Lower lobe of right lung (tissue), 2 donors: Measurements from ENCODE around the gene HP1BP3. TPM values are rescaled to one million over a fixed set of nuclear protein-coding genes. Genes with fewer than 3 reads are reported as not detected.

Source experiments
- ATAC-seq, 2 donors: fragments of 200-7000 bp; cut with Tn5 transposase; one replicate each; pipeline ENCODE4 v1.9.1; 2020 to 2022; ENCODE audit warnings: mild to moderate bottlenecking in 2 of 2, moderate library complexity in 2 of 2
- DNase-seq: peaks from one replicate; pipeline ENCODE4 v3.0.0-alpha.2; 2020
- H3K27ac ChIP-seq: fragments of 200-600 bp; one replicate; pipeline ENCODE4 v1.8.0; 2022
- H3K27me3 ChIP-seq: fragments of 200-600 bp; one replicate; pipeline ENCODE4 v1.8.0; 2022; ENCODE audit warnings: low read depth
- H3K36me3 ChIP-seq: fragments of 200-600 bp; one replicate; pipeline ENCODE4 v1.8.0; 2022; ENCODE audit warnings: mild to moderate bottlenecking
- H3K4me1 ChIP-seq: fragments of 200-600 bp; one replicate; pipeline ENCODE4 v1.8.0; 2022
- H3K4me3 ChIP-seq: fragments of 200-600 bp; one replicate; pipeline ENCODE4 v1.8.0; 2022; ENCODE audit warnings: mild to moderate bottlenecking
- H3K9me3 ChIP-seq: fragments of 200-600 bp; one replicate; pipeline ENCODE4 v1.8.0; 2022
- CTCF ChIP-seq: fragments of 200-600 bp; IDR thresholded peaks from one replicate; pipeline ENCODE4 v1.8.0; 2022; ENCODE audit warnings: antibody characterized with exemption, mild to moderate bottlenecking
- intact Hi-C: fragments of 100-400 bp; cut with DNase I; formaldehyde crosslinking; loops from one replicate; pipeline ENCODE4 v1.11.0; 2022
- total RNA-seq: library from RNA; stranded (reverse); fragmentation: NEBNext Ultra II Directional; extraction: Animal tissue kit (Norgen Biotek cat#: 25700); gene quantifications from one replicate; pipeline ENCODE4 v1.2.1, GENCODE V29; 2021
- donor health status: DM: no; HTN: yes; CAD: no; lungs with severe emphysema.

Gene HP1BP3
- total RNA-seq, 1 donor from 2014 or later = 253 TPM

GRCh38 chr1:20717452-20718342, 69.4 kb downstream of the HP1BP3 start, which contains the start of gene KIF17:
Gene KIF17 (minus strand): TSS chr1:20718007. CDS start chr1:20717706, 301 bp downstream.
- no peaks in the 10 kb centered on the region for H3K36me3 ChIP-seq
- TF ChIP-seq CTCF = no peak
- H3K4me3 ChIP-seq = peak within 1 kb of the TSS; percentile 51
- ATAC-seq (peak; percentile 77 to 93), DNase-seq (peak; percentile 87)
- H3K4me1 ChIP-seq = peaks cover 9% of the 10 kb centered on the region
- no peaks in the 10 kb centered on the region for H3K9me3 ChIP-seq
- intact Hi-C loops = no loop called here
- no peak within 1 kb of the TSS for H3K27ac ChIP-seq
- peaks cover 29% of the 10 kb centered on the region for H3K27me3 ChIP-seq

- peaks cover 33% of the 10 kb centered on the region for H3K27me3 ChIP-seq
- H3K27ac ChIP-seq = no peak overlapping the region
- no peaks in the 10 kb centered on the region for H3K36me3 ChIP-seq
- intact Hi-C loops = no loop called here
- ATAC-seq (no peak), DNase-seq (no peak)
- H3K4me3 ChIP-seq = no peak overlapping the region
- TF ChIP-seq CTCF = no peak
- peaks cover 9% of the 10 kb centered on the region for H3K4me1 ChIP-seq
- H3K9me3 ChIP-seq = no peaks in the 10 kb centered on the region
These were observed 70.9 kb downstream of the HP1BP3 start for GRCh38 chr1:20716232-20716631.

GRCh38 chr1:20715406-20715805, 71.7 kb downstream of the HP1BP3 start:
- ATAC-seq (no peak), DNase-seq (no peak)
- intact Hi-C loops = no loop called here
- no peak overlapping the region for H3K27ac ChIP-seq
- no peak overlapping the region for H3K4me3 ChIP-seq
- H3K27me3 ChIP-seq = peaks cover 33% of the 10 kb centered on the region
- no peaks in the 10 kb centered on the region for H3K36me3 ChIP-seq
- TF ChIP-seq CTCF = no peak
- peaks cover 9% of the 10 kb centered on the region for H3K4me1 ChIP-seq
- H3K9me3 ChIP-seq = no peaks in the 10 kb centered on the region

- peaks cover 33% of the 10 kb centered on the region for H3K27me3 ChIP-seq
- H3K4me3 ChIP-seq = no peak overlapping the region
- no peak overlapping the region for H3K27ac ChIP-seq
- H3K9me3 ChIP-seq = no peaks in the 10 kb centered on the region
- DNase-seq = no peak
- H3K4me1 ChIP-seq = peaks cover 9% of the 10 kb centered on the region
- intact Hi-C loops = no loop called here
- H3K36me3 ChIP-seq = no peaks in the 10 kb centered on the region
- ATAC-seq = no peak
- no peak for TF ChIP-seq CTCF
These were observed 73.7 kb downstream of the HP1BP3 start for GRCh38 chr1:20713440-20713839.

DNA sequence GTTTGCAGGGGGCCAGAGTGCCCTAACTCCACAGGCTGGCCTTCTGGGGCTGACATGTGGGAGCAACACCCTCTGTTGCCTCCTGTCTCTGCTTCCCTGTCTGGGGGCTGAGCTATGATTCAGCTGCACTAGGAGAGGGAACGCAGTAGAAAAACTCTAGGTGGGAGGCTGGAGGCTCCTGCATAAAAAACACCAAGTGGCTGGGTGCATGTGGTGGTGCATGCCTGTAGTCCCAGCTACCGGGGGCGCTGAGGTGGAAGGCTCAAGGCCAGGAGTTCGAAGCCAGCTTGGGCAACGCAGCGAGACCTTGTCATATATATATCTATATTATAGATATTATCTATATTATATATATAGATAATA, 74.9 kb downstream of the HP1BP3 start:
- DNase-seq (no peak), ATAC-seq (no peak)
- no peak for TF ChIP-seq CTCF
- intact Hi-C loops = no loop called here
- Histone ChIP-seq H3K27me3 (peaks cover 30% of the 10 kb centered on the region), H3K4me3 (no peak overlapping the region), H3K4me1 (peaks cover 1% of the 10 kb centered on the region), H3K9me3 (no peaks in the 10 kb centered on the region), H3K36me3 (no peaks in the 10 kb centered on the region), H3K27ac (no peak overlapping the region)
